CD8-positive, alpha-beta memory T cell (primary cell): Measurements from ENCODE around the gene CLNK. TPM values are rescaled to one million over a fixed set of nuclear protein-coding genes. Genes with fewer than 3 reads are reported as not detected.

Source experiments
- CTCF ChIA-PET: fragments of 350-600 bp; sonication (Branson Sonifier 250); formaldehyde crosslinking; loops from one replicate; lab custom pipeline; 2021; ENCODE audit warnings: antibody characterized with exemption; lab: Charles Lee
- POLR2A ChIA-PET: fragments of 350-600 bp; sonication (Branson Sonifier 250); formaldehyde crosslinking; loops from one replicate; lab custom pipeline; 2021; ENCODE audit warnings: antibody characterized with exemption; lab: Charles Lee
- DNase-seq, 5 donors: peaks; one replicate each; pipeline versions ENCODE4 v3.0.0 to v3.0.0-alpha.2; 2020 to 2022; ENCODE audit warnings: mixed read lengths in 1 of 5
- H3K27ac ChIP-seq: one replicate; pipeline ENCODE4 v1.7.0; 2013; ENCODE audit warnings: low read depth, mild to moderate bottlenecking, low read length, moderate library complexity
- H3K27me3 ChIP-seq: 2 replicates; pipeline ENCODE4 v1.7.0; 2013; ENCODE audit warnings: low read length, mild to moderate bottlenecking; ENCODE audit not compliant: insufficient read depth, poor library complexity, severe bottlenecking
- H3K36me3 ChIP-seq: 2 replicates; pipeline ENCODE4 v1.7.0; 2013; ENCODE audit warnings: mild to moderate bottlenecking, low read length, moderate library complexity; ENCODE audit not compliant: insufficient read depth
- H3K4me1 ChIP-seq: 2 replicates; pipeline ENCODE4 v1.7.0; 2013; ENCODE audit warnings: mild to moderate bottlenecking, low read length, moderate library complexity; ENCODE audit not compliant: insufficient read depth
- H3K4me3 ChIP-seq: 2 replicates; pipeline ENCODE4 v1.7.0; 2013; ENCODE audit warnings: mild to moderate bottlenecking, low read length
- H3K9me3 ChIP-seq: 2 replicates; pipeline ENCODE4 v1.7.0; 2013; ENCODE audit warnings: mild to moderate bottlenecking, low read length
- H3K27ac Mint-ChIP-seq, 8 donors: one replicate each; pipeline ENCODE4 v1.8.0; 2020 to 2021; ENCODE audit warnings: mixed read lengths in 8 of 8, mild to moderate bottlenecking in 6 of 8, inconsistent platforms in 3 of 8, moderate library complexity in 3 of 8
- H3K27me3 Mint-ChIP-seq, 2 donors: one replicate each; pipeline ENCODE4 v1.8.0; 2020 to 2021; ENCODE audit warnings: mixed read lengths in 2 of 2, mild to moderate bottlenecking in 1 of 2, moderate library complexity in 1 of 2
- H3K36me3 Mint-ChIP-seq, 3 donors: one replicate each; pipeline ENCODE4 v1.8.0; 2020 to 2021; ENCODE audit warnings: mixed read lengths in 3 of 3, inconsistent platforms in 1 of 3, mild to moderate bottlenecking in 1 of 3
- H3K4me1 Mint-ChIP-seq, 3 donors: one replicate each; pipeline ENCODE4 v1.8.0; 2020 to 2021; ENCODE audit warnings: mixed read lengths in 3 of 3, inconsistent platforms in 1 of 3, mild to moderate bottlenecking in 1 of 3
- H3K4me3 Mint-ChIP-seq, 7 donors: one replicate each; pipeline ENCODE4 v1.8.0; 2020 to 2021; ENCODE audit warnings: mixed read lengths in 7 of 7, mild to moderate bottlenecking in 6 of 7, moderate library complexity in 4 of 7, inconsistent platforms in 2 of 7
- H3K9me3 Mint-ChIP-seq, 5 donors: one replicate each; pipeline ENCODE4 v1.8.0; 2020 to 2022; ENCODE audit warnings: mixed read lengths in 5 of 5, mild to moderate bottlenecking in 3 of 5, moderate library complexity in 2 of 5, inconsistent platforms in 1 of 5
- polyA plus RNA-seq: library from polyadenylated mRNA; unstranded; fragments of 300-500 nt; fragmentation: Illumina TruSeq; gene quantifications from one replicate; pipeline ENCODE4 v1.2.3, GENCODE V29; 2021
- total RNA-seq, 2 experiments: library from RNA; stranded (reverse); gene quantifications; one replicate each; pipeline ENCODE4 v1.2.3, GENCODE V29; 2021

The CLNK gene
- total and polyA plus RNA-seq, 3 experiments from 2014 or later = 0.11 to 0.31 TPM; not detected in 1

GRCh38 chr4:10688022-10688421 is 3.5 kb upstream of the CLNK start:
- ChIA-PET CTCF (no interaction called here), POLR2A (no interaction called here)
- peaks cover 0 to 3% (median 0%) of the 10 kb centered on the region in 3 donors for H3K4me1 Mint-ChIP-seq
- Histone ChIP-seq H3K4me1 (no peaks in the 10 kb centered on the region), H3K36me3 (no peaks in the 10 kb centered on the region), H3K9me3 (no peaks in the 10 kb centered on the region), H3K27ac (no peak overlapping the region), H3K4me3 (no peak overlapping the region), H3K27me3 (no peaks in the 10 kb centered on the region)
- peaks cover 0 to under 1% (median 0%) of the 10 kb centered on the region in 5 donors for H3K9me3 Mint-ChIP-seq
- no peak for DNase-seq
- no peaks in the 10 kb centered on the region for H3K27me3 Mint-ChIP-seq
- no peak overlapping the region for H3K27ac Mint-ChIP-seq
- no peaks in the 10 kb centered on the region for H3K36me3 Mint-ChIP-seq
- H3K4me3 Mint-ChIP-seq = no peak overlapping the region

GRCh38 chr4:10687526-10687925 is 3.0 kb upstream of the CLNK start:
- H3K4me1 ChIP-seq = no peaks in the 10 kb centered on the region
- H3K27ac Mint-ChIP-seq = no peak overlapping the region
- CTCF ChIA-PET = no interaction called here

GRCh38 chr4:10682397-10682796 is 2.2 kb downstream of the CLNK start:
- POLR2A ChIA-PET = no interaction called here
- no peak overlapping the region for H3K27ac Mint-ChIP-seq
- H3K9me3 ChIP-seq = no peaks in the 10 kb centered on the region
- no peaks in the 10 kb centered on the region for H3K27me3 ChIP-seq
- no peak overlapping the region for H3K27ac ChIP-seq
- CTCF ChIA-PET = no interaction called here
- peaks cover 0 to 3% (median 0%) of the 10 kb centered on the region in 3 donors for H3K4me1 Mint-ChIP-seq
- H3K27me3 Mint-ChIP-seq = no peaks in the 10 kb centered on the region
- no peak overlapping the region for H3K4me3 ChIP-seq
- no peaks in the 10 kb centered on the region for H3K36me3 Mint-ChIP-seq
- no peak for DNase-seq
- H3K4me1 ChIP-seq = no peaks in the 10 kb centered on the region
- H3K9me3 Mint-ChIP-seq = no peaks in the 10 kb centered on the region
- no peak overlapping the region for H3K4me3 Mint-ChIP-seq
- H3K36me3 ChIP-seq = no peaks in the 10 kb centered on the region

More at GRCh38 chr4:10687526-10687925, 3.0 kb upstream of the CLNK start:
- Histone ChIP-seq H3K36me3 (no peaks in the 10 kb centered on the region), H3K4me3 (no peak overlapping the region), H3K9me3 (no peaks in the 10 kb centered on the region), H3K27me3 (no peaks in the 10 kb centered on the region), H3K27ac (no peak overlapping the region)
- POLR2A ChIA-PET = no interaction called here
- Mint-ChIP-seq H3K4me1 (peaks cover 0 to 3% (median 0%) of the 10 kb centered on the region in 3 donors), H3K36me3 (no peaks in the 10 kb centered on the region), H3K27me3 (no peaks in the 10 kb centered on the region), H3K4me3 (no peak overlapping the region), H3K9me3 (no peaks in the 10 kb centered on the region)
- DNase-seq = no peak

GRCh38 chr4:10677796-10678497 is 6.6 kb downstream of the CLNK start:
- Mint-ChIP-seq H3K36me3 (no peaks in the 10 kb centered on the region), H3K9me3 (peaks cover 0 to 3% (median 0%) of the 10 kb centered on the region in 5 donors), H3K4me1 (no peaks in the 10 kb centered on the region), H3K27me3 (no peaks in the 10 kb centered on the region), H3K27ac (no peak overlapping the region), H3K4me3 (no peak overlapping the region)
- Histone ChIP-seq H3K27ac (no peak overlapping the region), H3K27me3 (no peaks in the 10 kb centered on the region), H3K36me3 (no peaks in the 10 kb centered on the region), H3K4me1 (peaks cover 1% of the 10 kb centered on the region), H3K9me3 (no peaks in the 10 kb centered on the region), H3K4me3 (no peak overlapping the region)
- no peak for DNase-seq
- ChIA-PET CTCF (no interaction called here), POLR2A (no interaction called here)

GRCh38 chr4:10673817-10674369 is 10.7 kb downstream of the CLNK start:
- no peak overlapping the region for H3K4me3 ChIP-seq
- H3K36me3 ChIP-seq = no peaks in the 10 kb centered on the region
- peaks cover 3 to 14% (median 6%) of the 10 kb centered on the region in 3 donors for H3K4me1 Mint-ChIP-seq
- H3K4me3 Mint-ChIP-seq = no peak overlapping the region
- H3K4me1 ChIP-seq = peaks cover 15% of the 10 kb centered on the region
- H3K9me3 ChIP-seq = no peaks in the 10 kb centered on the region
- no peaks in the 10 kb centered on the region for H3K27me3 ChIP-seq
- DNase-seq = no peak
- peaks cover 0 to 4% (median 0%) of the 10 kb centered on the region in 5 donors for H3K9me3 Mint-ChIP-seq
- ChIA-PET POLR2A (no interaction called here), CTCF (no interaction called here)
- H3K27ac ChIP-seq = no peak overlapping the region
- no peak overlapping the region for H3K27ac Mint-ChIP-seq
- no peaks in the 10 kb centered on the region for H3K36me3 Mint-ChIP-seq
- H3K27me3 Mint-ChIP-seq = no peaks in the 10 kb centered on the region

GRCh38 chr4:10672379-10672778 is 12.2 kb downstream of the CLNK start:
- no peak overlapping the region for H3K4me3 ChIP-seq
- H3K9me3 Mint-ChIP-seq = peaks cover 0 to 6% (median 0%) of the 10 kb centered on the region in 5 donors
- peaks cover 15% of the 10 kb centered on the region for H3K4me1 ChIP-seq
- H3K27ac Mint-ChIP-seq = peak overlapping the region in 1 of 8 donors; percentile 54
- no peaks in the 10 kb centered on the region for H3K27me3 ChIP-seq
- H3K27me3 Mint-ChIP-seq = no peaks in the 10 kb centered on the region
- no peaks in the 10 kb centered on the region for H3K36me3 Mint-ChIP-seq
- peaks cover 3 to 14% (median 6%) of the 10 kb centered on the region in 3 donors for H3K4me1 Mint-ChIP-seq
- ChIA-PET POLR2A (no interaction called here), CTCF (no interaction called here)
- H3K4me3 Mint-ChIP-seq = no peak overlapping the region
- H3K27ac ChIP-seq = no peak overlapping the region
- H3K36me3 ChIP-seq = no peaks in the 10 kb centered on the region
- no peak for DNase-seq
- no peaks in the 10 kb centered on the region for H3K9me3 ChIP-seq

GRCh38 chr4:10671799-10672198 is 12.8 kb downstream of the CLNK start:
- H3K4me3 ChIP-seq = no peak overlapping the region
- peaks cover 15% of the 10 kb centered on the region for H3K4me1 ChIP-seq
- H3K27me3 Mint-ChIP-seq = no peaks in the 10 kb centered on the region
- H3K4me1 Mint-ChIP-seq = peaks cover 3 to 14% (median 6%) of the 10 kb centered on the region in 3 donors
- H3K27ac ChIP-seq = no peak overlapping the region
- H3K36me3 ChIP-seq = no peaks in the 10 kb centered on the region
- H3K9me3 Mint-ChIP-seq = peaks cover 0 to 6% (median 0%) of the 10 kb centered on the region in 5 donors
- no peaks in the 10 kb centered on the region for H3K27me3 ChIP-seq
- CTCF ChIA-PET = no interaction called here
- peak overlapping the region in 4 of 8 donors; percentile 6 to 59 (median 30) for H3K27ac Mint-ChIP-seq
- DNase-seq = no peak
- no peaks in the 10 kb centered on the region for H3K36me3 Mint-ChIP-seq
- H3K9me3 ChIP-seq = no peaks in the 10 kb centered on the region
- POLR2A ChIA-PET = no interaction called here
- H3K4me3 Mint-ChIP-seq = no peak overlapping the region

- Histone ChIP-seq H3K27me3 (no peaks in the 10 kb centered on the region), H3K36me3 (no peaks in the 10 kb centered on the region), H3K9me3 (no peaks in the 10 kb centered on the region), H3K4me1 (peaks cover 15% of the 10 kb centered on the region), H3K27ac (no peak overlapping the region), H3K4me3 (no peak overlapping the region)
- no peaks in the 10 kb centered on the region for H3K36me3 Mint-ChIP-seq
- CTCF ChIA-PET = no interaction called here
- DNase-seq = peak in 2 of 5 donors; percentile 48 to 82
- H3K27me3 Mint-ChIP-seq = no peaks in the 10 kb centered on the region
- peaks cover 3 to 14% (median 6%) of the 10 kb centered on the region in 3 donors for H3K4me1 Mint-ChIP-seq
- no peak overlapping the region for H3K4me3 Mint-ChIP-seq
- peak overlapping the region in 4 of 8 donors; percentile 6 to 59 (median 30) for H3K27ac Mint-ChIP-seq
- peaks cover 0 to 6% (median 0%) of the 10 kb centered on the region in 5 donors for H3K9me3 Mint-ChIP-seq
- POLR2A ChIA-PET = no interaction called here
Measured at GRCh38 chr4:10671366-10671765, 13.2 kb downstream of the CLNK start.
